Fibroblast of pulmonary artery (primary cell): ENCODE measurements around the gene ZNF14.
"Not testable (repeated sequence)": the region's sequence is repeated elsewhere in the genome, so short reads cannot be mapped to it uniquely, and the experiment has no call there.

Experiments used
- DNase-seq: peaks from one replicate; pipeline ENCODE4 v3.0.0-alpha.2; 2010; ENCODE audit warnings: low read depth
- H3K4me3 ChIP-seq: replicated peaks from 2 replicates; pipeline ENCODE4 v1.5.1; 2011; ENCODE audit warnings: low read depth, mild to moderate bottlenecking, control low read depth, low read length, moderate library complexity
- TF ChIP-seq, protein P1 (sequence below): IDR thresholded peaks from 2 replicates; pipeline ENCODE4 v1.5.1; 2011; ENCODE audit warnings: mild to moderate bottlenecking, control low read depth, low read length, inconsistent platforms; ENCODE audit errors: missing control alignments

The ZNF14 gene

DNA sequence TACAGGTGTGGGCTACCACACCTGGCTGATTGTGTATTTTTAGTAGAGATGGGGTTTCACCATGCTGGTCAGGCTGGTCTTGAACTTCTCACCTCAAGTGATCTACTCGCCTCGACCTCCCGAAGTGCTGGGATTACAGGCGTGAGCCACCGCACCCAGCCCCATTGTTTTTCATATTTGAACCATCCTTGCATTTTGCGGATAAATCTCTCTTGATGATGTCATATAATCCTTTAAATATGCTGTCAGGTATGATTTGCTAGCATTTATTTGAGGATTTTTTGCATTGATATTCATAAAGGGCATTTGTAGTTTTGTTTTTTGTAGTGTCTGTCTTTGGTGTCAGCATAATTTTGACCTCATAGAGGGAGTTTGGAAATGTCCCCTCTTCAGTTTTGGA is 58.6 kb downstream of the ZNF14 start:
- TF ChIP-seq, protein P1, sequence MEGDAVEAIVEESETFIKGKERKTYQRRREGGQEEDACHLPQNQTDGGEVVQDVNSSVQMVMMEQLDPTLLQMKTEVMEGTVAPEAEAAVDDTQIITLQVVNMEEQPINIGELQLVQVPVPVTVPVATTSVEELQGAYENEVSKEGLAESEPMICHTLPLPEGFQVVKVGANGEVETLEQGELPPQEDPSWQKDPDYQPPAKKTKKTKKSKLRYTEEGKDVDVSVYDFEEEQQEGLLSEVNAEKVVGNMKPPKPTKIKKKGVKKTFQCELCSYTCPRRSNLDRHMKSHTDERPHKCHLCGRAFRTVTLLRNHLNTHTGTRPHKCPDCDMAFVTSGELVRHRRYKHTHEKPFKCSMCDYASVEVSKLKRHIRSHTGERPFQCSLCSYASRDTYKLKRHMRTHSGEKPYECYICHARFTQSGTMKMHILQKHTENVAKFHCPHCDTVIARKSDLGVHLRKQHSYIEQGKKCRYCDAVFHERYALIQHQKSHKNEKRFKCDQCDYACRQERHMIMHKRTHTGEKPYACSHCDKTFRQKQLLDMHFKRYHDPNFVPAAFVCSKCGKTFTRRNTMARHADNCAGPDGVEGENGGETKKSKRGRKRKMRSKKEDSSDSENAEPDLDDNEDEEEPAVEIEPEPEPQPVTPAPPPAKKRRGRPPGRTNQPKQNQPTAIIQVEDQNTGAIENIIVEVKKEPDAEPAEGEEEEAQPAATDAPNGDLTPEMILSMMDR, result no peak
- DNase-seq, result no peak
- H3K4me3 ChIP-seq, result no peak overlapping the region

GRCh38 chr19:19672816-19673215 is 60.1 kb downstream of the ZNF14 start:
- no peak overlapping the region for H3K4me3 ChIP-seq
- TF ChIP-seq, protein P1, result no peak
- DNase-seq, result no peak

- no peak for DNase-seq
- H3K4me3 ChIP-seq, result peak overlapping the region; percentile 88
- TF ChIP-seq, protein P1, result no peak
These were observed 62.8 kb downstream of the ZNF14 start for GRCh38 chr19:19670070-19670551.

GRCh38 chr19:19668230-19669012 is 64.5 kb downstream of the ZNF14 start, which contains the start of gene ZNF101:
Gene ZNF101, plus strand, starts transcription at chr19:19668839. Its CDS starts 125 bp downstream, at chr19:19668964.
- DNase-seq, result peak; percentile 90
- peak within 1 kb of the TSS; percentile 88 for H3K4me3 ChIP-seq
- TF ChIP-seq, protein P1, result no peak

- DNase-seq, H3K4me3 ChIP-seq: not testable (repeated sequence)
These were observed 67.4 kb downstream of the ZNF14 start for GRCh38 chr19:19665420-19665948.

DNA sequence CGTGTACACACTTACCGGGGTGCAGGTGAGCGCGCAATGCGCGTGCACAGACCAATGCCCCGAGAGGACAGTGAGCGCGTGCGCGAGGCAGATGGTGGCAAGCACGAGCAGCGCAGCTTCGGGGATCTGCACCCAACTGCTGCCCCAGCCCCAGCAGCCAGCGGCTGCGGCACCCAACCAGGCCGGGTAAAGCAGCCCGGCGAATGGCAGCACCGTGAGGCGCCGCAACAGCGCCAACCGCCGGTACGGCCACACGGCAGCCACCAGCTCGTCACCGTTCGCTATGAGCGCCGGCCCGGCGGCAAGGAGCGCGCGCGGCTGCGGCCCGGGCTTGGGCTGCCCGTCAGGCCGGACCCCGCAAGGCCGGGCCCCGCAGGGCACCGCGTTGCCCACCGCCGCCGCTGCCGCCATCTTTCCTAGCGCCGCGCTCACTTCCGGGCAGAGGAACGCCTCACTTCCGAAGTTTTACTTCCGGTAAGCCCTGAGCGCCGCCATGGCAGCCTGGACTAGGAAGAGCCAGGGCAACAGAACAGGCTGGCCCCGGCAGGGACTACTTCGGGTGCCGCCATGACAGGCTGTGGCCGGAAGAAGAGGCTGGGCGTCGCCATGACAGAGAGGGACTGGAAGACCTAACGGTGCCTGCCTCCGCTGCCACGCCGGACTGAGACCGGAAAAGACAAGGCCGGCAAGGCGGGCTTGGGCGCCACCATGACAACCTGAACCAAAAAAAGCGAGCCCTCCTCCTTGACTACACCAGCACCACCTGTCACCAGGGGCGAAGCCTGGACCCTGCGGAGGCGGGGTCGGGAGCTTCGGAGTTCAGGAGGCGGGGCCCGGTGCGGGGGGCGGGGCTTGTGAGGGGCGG is 69.4 kb downstream of the ZNF14 start, which contains the start of gene ATP13A1:
Gene ATP13A1, minus strand, starts transcription at position 421 of the 865 bp plus-strand sequence. Its CDS starts 10 bp downstream, at position 411.
- H3K4me3 ChIP-seq, result peak within 1 kb of the TSS; percentile 84
- TF ChIP-seq, protein P1, result no peak
- DNase-seq, result peak; percentile 98

DNA sequence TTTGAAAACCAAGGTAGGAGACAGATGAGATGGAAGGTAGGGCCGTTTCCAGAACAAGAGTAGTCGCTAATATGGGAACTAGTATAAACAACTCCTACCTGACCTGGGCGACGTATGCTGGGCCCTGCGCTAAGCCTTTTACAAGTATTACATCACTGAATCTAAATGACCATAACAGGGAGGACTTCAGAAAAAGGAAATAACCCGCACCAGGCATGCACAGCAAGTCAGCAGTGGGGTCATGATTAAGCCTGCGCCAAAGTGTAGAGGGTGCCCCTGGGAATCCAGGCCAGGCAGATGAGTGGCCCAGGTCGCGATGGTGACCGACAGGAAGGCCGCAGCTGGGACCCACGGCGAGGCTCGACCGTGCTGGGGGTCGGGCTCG is 70.0 kb downstream of the ZNF14 start:
- TF ChIP-seq, protein P1, result no peak
- DNase-seq, result no peak
- peak overlapping the region; percentile 84 for H3K4me3 ChIP-seq
